ENCODE measurements around the gene TMEM225B.
"Not testable (repeated sequence)": the region's sequence is repeated elsewhere in the genome, so short reads cannot be mapped to it uniquely, and the experiment has no call there.

TMEM225B gene

GRCh38 chr7:99597762-99598501 is at the start of gene TMEM225B:
TMEM225B (plus strand) TSS chr7:99598267; CDS start chr7:99604389, 6,122 bp downstream.
- H3K4me3 ChIP-seq (ENCODE audit: low read depth, low read length), result no peak within 1 kb of the TSS
- TF ChIP-seq, protein P1, sequence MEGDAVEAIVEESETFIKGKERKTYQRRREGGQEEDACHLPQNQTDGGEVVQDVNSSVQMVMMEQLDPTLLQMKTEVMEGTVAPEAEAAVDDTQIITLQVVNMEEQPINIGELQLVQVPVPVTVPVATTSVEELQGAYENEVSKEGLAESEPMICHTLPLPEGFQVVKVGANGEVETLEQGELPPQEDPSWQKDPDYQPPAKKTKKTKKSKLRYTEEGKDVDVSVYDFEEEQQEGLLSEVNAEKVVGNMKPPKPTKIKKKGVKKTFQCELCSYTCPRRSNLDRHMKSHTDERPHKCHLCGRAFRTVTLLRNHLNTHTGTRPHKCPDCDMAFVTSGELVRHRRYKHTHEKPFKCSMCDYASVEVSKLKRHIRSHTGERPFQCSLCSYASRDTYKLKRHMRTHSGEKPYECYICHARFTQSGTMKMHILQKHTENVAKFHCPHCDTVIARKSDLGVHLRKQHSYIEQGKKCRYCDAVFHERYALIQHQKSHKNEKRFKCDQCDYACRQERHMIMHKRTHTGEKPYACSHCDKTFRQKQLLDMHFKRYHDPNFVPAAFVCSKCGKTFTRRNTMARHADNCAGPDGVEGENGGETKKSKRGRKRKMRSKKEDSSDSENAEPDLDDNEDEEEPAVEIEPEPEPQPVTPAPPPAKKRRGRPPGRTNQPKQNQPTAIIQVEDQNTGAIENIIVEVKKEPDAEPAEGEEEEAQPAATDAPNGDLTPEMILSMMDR (IDR thresholded peaks at IDR 0.05; ENCODE audit: borderline replicate concordance, insufficient read depth, low read depth, low read length), result no peak

DNA sequence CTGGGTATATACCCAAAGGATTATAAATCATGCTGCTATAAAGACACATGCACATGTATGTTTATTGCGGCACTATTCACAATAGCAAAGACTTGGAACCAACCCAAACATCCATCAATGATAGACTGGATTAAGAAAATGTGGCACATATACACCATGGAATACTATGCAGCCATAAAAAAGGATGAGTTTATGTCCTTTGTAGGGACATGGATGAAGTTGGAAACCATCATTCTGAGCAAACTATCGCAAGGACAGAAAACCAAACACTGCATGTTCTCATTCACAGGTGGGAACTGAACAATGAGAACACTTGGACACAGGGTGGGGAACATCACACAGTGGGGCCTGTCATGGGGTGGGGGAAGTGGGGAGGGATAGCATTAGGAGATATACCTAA is 48.5 kb upstream of the TMEM225B start:
- not testable (repeated sequence) for H3K4me3 ChIP-seq (ENCODE audit: low read depth, low read length)

- H3K4me3 ChIP-seq (ENCODE audit: low read depth, low read length), result peak overlapping the region; percentile 86
- TF ChIP-seq, protein P1 (IDR thresholded peaks at IDR 0.05; ENCODE audit: borderline replicate concordance, insufficient read depth, low read depth, low read length), result no peak
Measured at GRCh38 chr7:99551334-99551733, 46.7 kb upstream of the TMEM225B start.

DNA sequence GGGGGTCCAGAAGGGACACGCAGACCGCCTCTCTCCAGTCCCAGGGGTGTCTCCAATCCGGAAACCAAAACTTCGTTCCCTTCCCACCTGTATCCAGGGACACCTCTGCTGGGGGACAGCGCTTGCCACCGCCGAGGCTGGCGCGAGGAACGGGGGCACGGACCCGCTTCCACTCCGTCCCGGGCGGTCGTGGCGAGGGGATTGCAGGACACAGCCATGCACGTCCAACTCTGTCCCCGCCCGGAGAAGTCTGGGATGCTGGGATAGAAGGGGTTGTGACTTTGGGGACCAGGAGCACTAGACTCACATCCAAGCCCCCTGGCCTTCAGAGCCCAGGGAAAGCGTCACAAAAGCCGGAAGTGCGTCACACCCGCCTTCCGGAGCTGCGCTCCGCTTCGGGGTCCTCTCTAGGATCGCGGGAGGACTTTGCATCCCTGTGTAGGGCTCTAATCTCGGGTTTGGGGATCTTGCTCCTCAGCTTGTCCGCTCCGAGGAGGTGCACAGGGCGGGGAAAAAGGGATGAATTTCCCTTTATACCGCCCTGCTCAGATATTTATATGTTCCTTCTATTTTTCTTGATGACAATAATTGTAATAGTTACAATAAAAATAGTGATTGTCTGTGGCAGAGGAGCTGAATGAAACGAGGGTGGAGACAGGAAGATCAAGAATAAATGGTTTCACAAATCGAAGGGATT is 46.2 kb upstream of the TMEM225B start, which contains the start of gene FAM200A:
Gene FAM200A, minus strand, starts transcription at position 348 of the 697 bp plus-strand sequence. CDS start 3,707 bp downstream, outside the sequence.
- TF ChIP-seq, protein P1 (IDR thresholded peaks at IDR 0.05; ENCODE audit: borderline replicate concordance, insufficient read depth, low read depth, low read length), result no peak
- H3K4me3 ChIP-seq (ENCODE audit: low read depth, low read length), result peak within 1 kb of the TSS; percentile 86

DNA sequence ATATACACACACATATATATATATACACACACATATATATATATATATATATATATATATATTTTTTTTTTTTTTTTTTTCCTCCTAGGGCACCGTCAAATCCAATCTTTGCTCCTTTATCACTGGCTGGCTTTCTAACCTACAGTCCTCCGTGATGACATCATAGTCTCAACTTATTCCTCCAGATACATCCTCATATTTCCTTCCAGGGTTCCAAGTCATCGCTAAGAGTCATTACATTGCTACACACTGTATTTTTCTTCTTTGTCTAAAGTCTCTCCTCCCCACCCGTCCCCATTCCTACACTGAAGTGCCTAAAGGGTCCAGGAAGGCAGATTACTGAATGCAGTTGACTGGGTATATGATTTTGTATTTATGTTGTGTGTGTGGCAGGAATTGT is 45.0 kb upstream of the TMEM225B start:
- no peak overlapping the region for H3K4me3 ChIP-seq (ENCODE audit: low read depth, low read length)
- TF ChIP-seq, protein P1 (IDR thresholded peaks at IDR 0.05; ENCODE audit: borderline replicate concordance, insufficient read depth, low read depth, low read length), result no peak

- TF ChIP-seq, protein P1 (IDR thresholded peaks at IDR 0.05; ENCODE audit: borderline replicate concordance, insufficient read depth, low read depth, low read length), result no peak
- H3K4me3 ChIP-seq (ENCODE audit: low read depth, low read length), result no peak overlapping the region
Measured at GRCh38 chr7:99554939-99555338, 43.1 kb upstream of the TMEM225B start.

GRCh38 chr7:99557196-99557607 is 40.9 kb upstream of the TMEM225B start:
- TF ChIP-seq, protein P1 (IDR thresholded peaks at IDR 0.05; ENCODE audit: borderline replicate concordance, insufficient read depth, low read depth, low read length), result no peak
- H3K4me3 ChIP-seq (ENCODE audit: low read depth, low read length), result peak overlapping the region; percentile 97

Data from GM12875 (cell line).